SK-N-MC (cell line): ENCODE measurements around the gene PARP1.
A peak's percentile ranks its signal among the peaks of the same experiment; 100 is the strongest.

Experiments used
- DNase-seq: peaks from one replicate; pipeline ENCODE4 v3.0.0-alpha.2; 2011; ENCODE audit warnings: low read depth, low spot score
- H3K27ac ChIP-seq: fragments of 200-600 bp; sonication (generic); 2 replicates; pipeline ENCODE4 v1.5.1; 2016; ENCODE audit warnings: mixed run types
- H3K36me3 ChIP-seq: fragments of 200-600 bp; sonication (generic); 2 replicates; pipeline ENCODE4 v1.6.1; 2017; ENCODE audit warnings: antibody characterized with exemption, low read length, mixed read lengths; ENCODE audit not compliant: insufficient read depth
- H3K4me3 ChIP-seq: fragments of 200-600 bp; sonication (generic); 2 replicates; pipeline ENCODE4 v1.5.1; 2016
- H3K9ac ChIP-seq: fragments of 200-600 bp; sonication (generic); 2 replicates; pipeline ENCODE4 v1.8.0; 2017; ENCODE audit warnings: mixed run types, mixed read lengths; ENCODE audit not compliant: insufficient read length
- H3K9me3 ChIP-seq: fragments of 200-600 bp; sonication (generic); 2 replicates; pipeline ENCODE4 v1.6.1; 2017; ENCODE audit warnings: low read depth, mild to moderate bottlenecking, antibody characterized with exemption, low read length, moderate library complexity, mixed read lengths
- EZH2 ChIP-seq: fragments of 200-600 bp; sonication (generic); IDR thresholded peaks from one replicate; pipeline ENCODE4 v1.6.1; 2017; ENCODE audit warnings: antibody characterized with exemption
- FOXP2 ChIP-seq: optimal IDR thresholded peaks from 2 replicates; pipeline ENCODE3; 2011; ENCODE audit warnings: mild to moderate bottlenecking, moderate library complexity; ENCODE audit not compliant: insufficient read depth; ENCODE audit errors: extremely low read length, control extremely low read depth
- POLR2AphosphoS5 ChIP-seq: IDR thresholded peaks from 2 replicates; pipeline ENCODE4 v1.6.1; 2012; ENCODE audit warnings: mild to moderate bottlenecking, low read depth, low read length, borderline replicate concordance

The PARP1 gene

DNA sequence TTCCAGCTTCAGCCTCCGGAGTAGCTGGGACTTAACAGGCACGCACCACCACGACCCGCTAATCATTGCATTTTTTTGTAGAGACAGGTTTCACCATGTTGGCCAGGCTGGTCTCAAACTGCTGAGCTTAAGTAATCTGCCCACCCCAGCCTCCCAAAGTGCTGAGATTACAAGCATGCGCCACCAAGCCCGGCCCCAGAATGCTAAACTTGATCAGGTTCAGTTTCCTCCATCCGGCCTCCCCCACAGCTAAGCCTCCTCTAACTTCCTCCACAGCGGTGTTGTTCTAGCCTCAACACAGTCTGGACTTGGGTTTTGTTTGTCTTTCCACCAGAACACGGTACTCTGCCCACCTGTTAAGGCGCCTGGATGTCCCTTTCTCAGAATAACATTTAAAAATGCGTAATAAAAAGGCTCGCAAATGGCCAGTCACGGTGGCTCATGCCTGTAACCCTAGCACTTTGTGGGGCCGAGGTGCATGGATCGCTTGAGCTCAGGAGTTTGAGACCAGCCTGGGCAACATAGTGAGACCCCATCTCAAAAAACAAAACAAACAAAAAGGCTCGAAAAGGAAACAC, 2.4 kb downstream of the PARP1 start:
- no peak overlapping the region for H3K27ac ChIP-seq
- peak overlapping the region; percentile 84 for H3K9ac ChIP-seq

DNA sequence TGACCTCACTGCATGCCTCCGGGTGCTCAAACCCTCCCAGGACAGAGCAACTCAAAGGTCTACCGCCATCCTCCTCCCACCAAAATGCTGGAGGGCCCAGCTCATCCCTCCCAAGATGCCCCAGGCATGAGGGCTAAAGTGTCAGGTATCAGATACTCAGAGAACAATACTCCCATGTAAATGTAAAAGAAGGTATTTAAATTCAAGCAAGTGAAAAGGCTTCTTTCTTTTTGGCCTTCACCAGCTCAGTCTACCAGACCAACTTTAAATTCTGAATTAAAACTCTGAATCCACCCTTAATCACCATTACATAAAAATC, 3.0 kb downstream of the PARP1 start:
- Histone ChIP-seq H3K4me3 (peak overlapping the region; percentile 82), H3K27ac (no peak overlapping the region), H3K9ac (no peak overlapping the region), H3K36me3 (peaks cover 36% of the 10 kb centered on the region), H3K9me3 (no peaks in the 10 kb centered on the region)
- TF ChIP-seq POLR2AphosphoS5 = no peak
- TF ChIP-seq EZH2 = no peak
- no peak for TF ChIP-seq FOXP2
- no peak for DNase-seq

More for the DNA sequence above, 2.4 kb downstream of the PARP1 start:
- Histone ChIP-seq H3K4me3 (peak overlapping the region; percentile 82), H3K9me3 (no peaks in the 10 kb centered on the region), H3K36me3 (peaks cover 29% of the 10 kb centered on the region)
- DNase-seq = no peak
- TF ChIP-seq POLR2AphosphoS5 (no peak), FOXP2 (no peak), EZH2 (no peak)

DNA sequence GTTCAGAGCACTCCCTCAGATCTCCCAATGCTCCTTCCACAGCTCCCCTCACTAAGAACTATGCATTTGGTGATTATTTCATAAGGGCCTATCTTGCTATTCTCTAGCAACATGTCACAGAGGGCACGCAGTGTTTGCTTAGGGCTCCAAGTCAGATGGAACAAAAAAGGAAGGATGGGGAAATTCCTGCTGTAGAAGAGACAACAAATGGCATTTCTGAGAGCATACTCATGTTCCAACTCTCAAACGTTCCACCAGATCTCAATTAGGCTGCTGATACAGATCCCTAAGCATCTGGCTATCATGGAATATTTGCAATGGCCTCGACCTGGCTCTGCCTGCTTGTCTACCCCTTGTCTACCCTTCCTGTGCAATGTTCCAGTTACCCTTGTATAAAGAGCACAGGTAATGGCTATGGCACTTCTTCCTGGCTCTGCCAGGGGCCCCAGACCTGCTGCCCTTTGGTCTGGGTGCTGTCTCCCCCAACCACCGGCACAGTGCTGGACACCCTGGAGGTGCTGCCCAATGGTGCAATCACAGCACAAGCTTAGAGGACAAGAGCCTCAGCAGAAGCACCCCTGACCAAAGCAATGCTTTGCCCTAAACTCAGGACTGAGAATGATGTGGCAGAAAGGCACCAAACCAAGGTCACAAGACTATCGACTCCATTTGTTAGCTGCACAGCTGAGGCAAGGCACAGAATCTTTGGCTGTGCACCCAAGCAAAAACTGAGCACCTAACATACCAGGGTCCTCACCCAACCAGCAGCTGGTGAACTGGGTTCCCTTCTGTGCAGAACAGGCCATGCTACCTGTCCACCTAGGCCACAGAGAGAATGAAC, 3.6 kb downstream of the PARP1 start:
- H3K9ac ChIP-seq = peak overlapping the region; percentile 45
- TF ChIP-seq POLR2AphosphoS5 (no peak), FOXP2 (no peak), EZH2 (no peak)
- peak overlapping the region; percentile 61; the same call in 1 of the 2 replicates for H3K27ac ChIP-seq
- H3K36me3 ChIP-seq = peaks cover 41% of the 10 kb centered on the region
- no peak for DNase-seq
- H3K9me3 ChIP-seq = no peaks in the 10 kb centered on the region
- peak overlapping the region; percentile 82 for H3K4me3 ChIP-seq

DNA sequence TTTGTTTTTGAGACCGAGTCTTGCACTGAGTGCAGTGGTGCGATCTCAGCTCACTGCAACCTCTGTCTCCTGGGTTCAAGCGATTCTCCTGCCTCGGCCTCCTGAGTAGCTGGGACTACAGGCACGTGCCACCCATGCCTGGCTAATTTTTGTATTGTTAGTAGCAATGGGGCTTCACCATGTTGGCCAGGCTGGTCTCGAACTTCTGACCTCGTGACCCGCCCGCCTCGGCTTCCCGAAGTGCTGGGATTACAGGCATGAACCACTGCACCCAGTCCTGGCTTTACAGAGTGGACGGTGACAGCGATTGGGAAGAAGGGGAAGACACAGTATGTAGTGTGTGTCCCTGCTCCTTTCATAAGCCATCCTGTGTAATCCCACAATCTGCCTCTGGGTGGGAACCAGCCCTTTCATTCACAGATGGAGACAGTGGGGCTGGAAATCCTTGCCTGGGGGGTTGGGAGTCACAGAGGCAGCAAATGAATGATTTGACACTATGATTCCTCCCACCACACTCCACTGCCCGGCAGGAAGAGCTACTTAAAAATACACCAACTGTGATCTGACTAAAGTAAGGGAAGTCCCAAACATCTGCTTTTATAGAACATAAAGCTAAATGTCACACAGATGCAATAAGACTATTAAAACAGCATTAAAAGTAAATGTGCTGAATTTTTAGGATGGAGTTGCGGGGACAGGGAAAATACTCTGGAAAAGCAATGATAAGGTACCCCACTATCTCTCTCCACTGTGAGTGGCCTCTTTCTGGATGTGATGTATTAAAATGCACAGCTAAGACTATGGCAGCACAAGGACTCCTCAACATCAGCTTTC, 4.5 kb downstream of the PARP1 start:
- TF ChIP-seq FOXP2 (no peak), POLR2AphosphoS5 (no peak), EZH2 (no peak)
- H3K9me3 ChIP-seq = no peaks in the 10 kb centered on the region
- peak overlapping the region; percentile 82 for H3K4me3 ChIP-seq
- H3K9ac ChIP-seq = peak overlapping the region; percentile 45
- peak overlapping the region; percentile 61; the same call in 1 of the 2 replicates for H3K27ac ChIP-seq
- DNase-seq = no peak
- H3K36me3 ChIP-seq = peaks cover 50% of the 10 kb centered on the region

DNA sequence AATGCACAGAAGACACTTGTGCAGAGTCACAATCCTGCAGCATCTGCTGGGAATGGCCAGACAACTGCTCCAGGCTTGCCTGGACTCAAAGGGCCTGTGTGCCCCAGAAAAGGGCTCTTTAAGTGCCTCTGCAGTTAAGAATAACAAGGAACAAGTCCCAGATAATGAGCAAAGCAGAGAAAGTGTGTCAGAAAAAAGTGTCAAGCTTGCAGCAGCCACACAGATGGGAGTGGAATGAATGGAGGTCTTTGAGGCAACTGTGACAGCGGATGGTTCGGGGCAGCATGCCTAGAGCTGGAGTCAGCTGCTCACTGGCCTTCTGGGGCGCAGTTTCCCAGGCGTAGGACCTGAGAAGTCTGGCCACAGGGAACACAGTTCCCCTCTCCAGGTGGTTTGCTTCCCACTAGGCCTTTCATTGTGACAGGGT, 5.1 kb downstream of the PARP1 start:
- H3K9ac ChIP-seq = no peak overlapping the region
- no peak for DNase-seq
- no peak overlapping the region; the same call in none of the 2 replicates for H3K27ac ChIP-seq
- no peak overlapping the region for H3K4me3 ChIP-seq
- peaks cover 55% of the 10 kb centered on the region for H3K36me3 ChIP-seq
- H3K9me3 ChIP-seq = no peaks in the 10 kb centered on the region
- TF ChIP-seq EZH2 = no peak
- no peak for TF ChIP-seq POLR2AphosphoS5
- TF ChIP-seq FOXP2 = no peak

DNA sequence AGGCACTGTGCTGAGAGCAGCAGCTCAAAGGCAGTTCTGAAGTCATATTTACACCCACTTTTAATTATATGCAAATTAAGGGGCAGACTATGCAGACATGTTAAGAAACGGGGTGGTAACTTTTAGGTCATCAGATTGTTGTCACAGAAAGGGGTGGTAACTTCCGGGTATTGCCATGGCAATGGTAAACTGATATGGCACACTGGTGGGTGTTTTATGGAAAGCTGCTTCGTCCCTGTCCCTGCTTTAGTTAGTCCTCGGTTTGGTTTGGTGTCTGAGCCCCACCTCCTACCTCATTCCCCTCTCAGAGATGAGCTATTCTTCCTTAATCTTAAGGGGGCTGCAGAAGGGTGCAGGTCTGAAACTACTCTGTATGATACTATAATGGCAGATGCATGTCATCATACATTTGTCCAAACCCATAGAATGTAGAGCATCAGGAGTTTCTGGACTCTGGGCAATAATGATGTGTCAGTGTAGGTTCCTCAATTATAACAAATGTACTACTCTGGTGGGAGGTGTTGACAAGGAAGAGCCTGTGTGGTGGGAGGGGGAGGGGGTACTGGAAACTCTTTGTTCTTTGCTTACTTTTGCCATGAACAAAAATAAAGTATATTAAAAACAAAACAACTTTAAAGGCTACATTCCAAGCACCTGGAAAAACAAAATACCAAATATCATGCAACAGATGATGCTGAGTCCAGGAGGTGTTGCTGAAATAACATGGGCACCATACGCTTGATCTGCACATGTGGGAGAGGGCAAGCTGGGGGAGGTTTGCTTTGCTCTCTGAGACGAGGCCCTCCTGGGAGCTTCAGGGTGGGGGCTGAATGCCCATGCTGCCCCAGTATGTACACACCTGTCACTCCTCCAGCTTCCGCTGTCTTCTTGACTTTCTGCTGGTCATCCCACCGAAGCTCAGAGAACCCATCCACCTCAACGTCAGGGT, 6.3 kb downstream of the PARP1 start:
- no peak overlapping the region for H3K4me3 ChIP-seq
- TF ChIP-seq FOXP2 (no peak), POLR2AphosphoS5 (no peak), EZH2 (no peak)
- no peak overlapping the region for H3K9ac ChIP-seq
- H3K36me3 ChIP-seq = peaks cover 64% of the 10 kb centered on the region
- no peak for DNase-seq
- no peak overlapping the region for H3K27ac ChIP-seq
- no peaks in the 10 kb centered on the region for H3K9me3 ChIP-seq

DNA sequence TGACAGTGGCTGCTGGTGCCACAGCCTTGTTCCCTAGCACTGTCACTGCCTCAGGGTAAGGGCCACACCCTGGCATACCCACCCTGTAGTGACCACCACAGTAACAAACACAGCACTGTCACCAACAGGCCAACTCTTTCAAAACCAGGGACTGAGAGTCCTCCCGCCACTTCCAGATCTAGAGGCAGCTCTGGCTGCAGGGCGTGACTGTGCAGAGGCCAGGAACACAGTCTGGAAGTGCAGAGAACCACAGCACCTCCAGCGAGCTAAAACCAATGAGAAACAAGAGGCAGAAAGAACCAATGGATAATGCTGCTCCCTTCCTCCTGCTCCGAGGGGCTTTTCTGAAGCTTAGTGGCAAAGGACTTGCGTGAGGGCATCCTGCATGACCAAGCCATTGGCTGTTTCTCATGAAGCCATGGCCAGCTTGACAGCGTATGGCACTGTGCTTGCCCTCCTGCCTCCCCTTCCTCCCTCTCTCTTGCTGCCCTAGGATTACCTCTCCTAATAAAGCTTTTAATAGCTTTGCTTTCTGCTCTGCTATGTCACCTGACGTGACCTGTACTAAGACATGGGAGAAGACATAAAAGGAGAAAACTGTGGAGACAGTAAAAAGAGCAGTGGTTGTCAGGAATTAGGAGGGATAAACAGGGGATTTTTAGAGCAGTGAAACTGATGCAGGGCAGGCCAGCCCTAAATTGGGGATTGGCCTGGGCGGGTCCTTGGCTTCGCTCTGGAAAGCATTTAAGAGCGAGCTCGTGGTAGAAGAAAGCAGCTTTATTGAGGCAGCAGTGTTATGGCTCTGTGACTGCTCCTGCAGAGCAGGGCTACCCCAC, 7.2 kb downstream of the PARP1 start:
- no peak for DNase-seq
- Histone ChIP-seq H3K9me3 (no peaks in the 10 kb centered on the region), H3K27ac (no peak overlapping the region), H3K4me3 (no peak overlapping the region), H3K36me3 (peaks cover 70% of the 10 kb centered on the region), H3K9ac (no peak overlapping the region)
- TF ChIP-seq POLR2AphosphoS5 = no peak
